OCI-LY7 (cell line): ENCODE results near the gene MSL1. TPM values are rescaled to one million over a fixed set of nuclear protein-coding genes. Genes with fewer than 3 reads are reported as not detected.

Experiments used
- BruUV-seq: library from RNA; stranded (reverse); fragments of 400-500 nt; replicated peaks from 2 replicates; lab custom pipeline; 2021; lab: Mats Ljungman, UMichigan
- CTCF ChIA-PET: fragments of 300-600 bp; sonication (Branson Sonifier 250); formaldehyde crosslinking; loops from one replicate; lab custom pipeline; 2022; ENCODE audit warnings: antibody characterized with exemption; ENCODE audit not compliant: unreplicated experiment; lab: Charles Lee
- POLR2A ChIA-PET: fragments of 300-600 bp; sonication (Branson Sonifier 250); formaldehyde crosslinking; loops from one replicate; lab custom pipeline; 2022; ENCODE audit warnings: antibody characterized with exemption; lab: Charles Lee
- DNase-seq: peaks from one replicate; pipeline ENCODE4 v3.0.0-alpha.2; 2015; ENCODE audit warnings: low spot score
- H2AFZ ChIP-seq: fragments of 200-600 bp; sonication (generic), shearing (Covaris generic); 2 replicates; pipeline ENCODE4 v1.6.1; 2014; ENCODE audit warnings: mild to moderate bottlenecking, antibody characterized with exemption, low read length, moderate library complexity
- H3K27ac ChIP-seq: fragments of 200-600 bp; sonication (generic); 2 replicates; pipeline ENCODE4 v1.5.1; 2014; ENCODE audit warnings: mixed run types, low read depth, mild to moderate bottlenecking, moderate library complexity, low read length, inconsistent platforms; ENCODE audit not compliant: poor library complexity, severe bottlenecking
- H3K36me3 ChIP-seq: fragments of 200-600 bp; sonication (generic); 2 replicates; pipeline ENCODE4 v1.6.1; 2014; ENCODE audit warnings: mild to moderate bottlenecking, antibody characterized with exemption, low read length, moderate library complexity, mixed read lengths; ENCODE audit not compliant: insufficient read depth
- H3K4me1 ChIP-seq: fragments of 200-600 bp; sonication (generic); 2 replicates; pipeline ENCODE4 v1.5.1; 2014; ENCODE audit warnings: mild to moderate bottlenecking, low read length; ENCODE audit not compliant: insufficient read depth, poor library complexity, severe bottlenecking
- H3K4me2 ChIP-seq: fragments of 200-600 bp; sonication (generic); 2 replicates; pipeline ENCODE4 v1.6.1; 2014; ENCODE audit warnings: mild to moderate bottlenecking, low read length
- H3K4me3 ChIP-seq: fragments of 200-600 bp; sonication (generic); 2 replicates; pipeline ENCODE4 v1.5.1; 2014; ENCODE audit warnings: mild to moderate bottlenecking, low read depth, low read length; ENCODE audit not compliant: poor library complexity, severe bottlenecking
- H3K79me2 ChIP-seq: fragments of 200-600 bp; sonication (generic); 2 replicates; pipeline ENCODE4 v1.6.1; 2016; ENCODE audit warnings: low read depth, mild to moderate bottlenecking, low read length, moderate library complexity, mixed read lengths; ENCODE audit not compliant: insufficient read depth
- H3K9me2 ChIP-seq: fragments of 200-600 bp; sonication (generic); 2 replicates; pipeline ENCODE4 v1.6.1; 2016; ENCODE audit warnings: mild to moderate bottlenecking, low read length, mixed read lengths; ENCODE audit not compliant: insufficient read depth
- H3K9me3 ChIP-seq: fragments of 200-600 bp; sonication (generic); 2 replicates; pipeline ENCODE4 v1.6.1; 2014; ENCODE audit warnings: mild to moderate bottlenecking, mixed run types, low read length, mixed read lengths
- H4K20me1 ChIP-seq: fragments of 200-600 bp; sonication (generic); 2 replicates; pipeline ENCODE4 v1.6.1; 2014; ENCODE audit warnings: mild to moderate bottlenecking, antibody characterized with exemption, low read length, moderate library complexity, mixed read lengths; ENCODE audit not compliant: insufficient read depth
- EZH2phosphoT487 ChIP-seq: fragments of 200-600 bp; sonication (generic); IDR thresholded peaks from 2 replicates; pipeline ENCODE4 v1.6.1; 2018; ENCODE audit warnings: low read depth, borderline replicate concordance, mild to moderate bottlenecking, mixed run types, antibody characterized with exemption, low read length, moderate library complexity, mixed read lengths
- intact Hi-C: fragments of 100-400 bp; cut with micrococcal nuclease; formaldehyde crosslinking; loops from one replicate; pipeline ENCODE4 v1.10.0; 2022; ENCODE audit not compliant: unreplicated experiment
- total RNA-seq, 2 experiments: library from RNA; depleted of rRNA in 1 of 2; stranded (reverse); fragments of >200 nt in 1 of 2; shearing (Covaris generic) in 1 of 2; gene quantifications; 2 replicates each; pipeline ENCODE4 v1.2.3, GENCODE V29; 2014 to 2022
- TF ChIP-seq, protein P1 (sequence below): fragments of 200-600 bp; sonication (generic); conservative IDR thresholded peaks from 2 replicates; pipeline ENCODE4 v1.5.1; 2014; ENCODE audit warnings: mild to moderate bottlenecking, antibody characterized with exemption, low read length, moderate library complexity, mixed read lengths

MSL1 gene
- total RNA-seq, 2 experiments from 2014 or later, result 95.4 to 97.2 TPM

DNA sequence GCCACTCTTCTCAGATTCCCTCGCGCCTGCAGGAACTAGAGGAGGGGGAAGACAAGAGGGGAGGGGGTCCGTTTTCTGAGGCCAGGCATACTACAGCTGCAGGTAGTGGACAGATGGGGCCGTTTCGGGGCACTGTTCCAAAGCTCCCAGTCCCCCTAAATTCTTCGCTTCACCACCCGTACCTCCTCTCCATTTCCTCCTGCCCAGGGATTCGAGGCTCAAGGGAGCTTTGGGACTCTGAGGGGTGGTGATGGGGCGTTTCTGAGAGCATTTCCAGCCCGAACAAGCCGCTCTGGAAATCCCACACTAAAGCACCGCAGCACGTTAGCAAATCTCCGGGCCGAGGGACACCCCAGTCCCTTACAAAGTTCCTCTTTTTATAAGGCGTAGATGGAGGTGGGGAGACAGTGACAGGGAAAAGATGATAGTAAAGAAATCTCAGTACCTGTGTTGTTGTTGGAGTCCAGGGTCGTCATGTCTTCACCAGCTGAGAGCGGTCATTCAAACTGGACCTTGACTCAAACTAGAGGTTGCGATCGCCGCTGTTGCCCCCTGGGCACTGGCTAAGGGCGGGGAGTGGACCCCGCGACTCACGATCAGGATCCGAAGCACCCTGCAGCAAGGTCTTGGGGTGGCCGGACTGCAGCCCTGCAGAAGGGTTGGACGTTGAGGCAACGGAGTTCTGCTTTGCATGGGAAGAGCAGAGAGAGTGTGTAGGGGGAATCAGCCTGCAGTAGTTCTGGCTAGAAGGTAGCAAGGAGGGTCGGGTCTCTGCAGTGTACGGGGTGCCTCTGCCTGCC, 22.0 kb upstream of the MSL1 start:
- Histone ChIP-seq H3K79me2 (peaks cover 16% of the 10 kb centered on the region; the same call in 1 of the 2 replicates), H3K36me3 (peaks cover 29% of the 10 kb centered on the region), H3K4me1 (peaks cover 53% of the 10 kb centered on the region), H3K4me2 (peak overlapping the region; percentile 98), H4K20me1 (no peaks in the 10 kb centered on the region), H3K27ac (peak overlapping the region; percentile 75), H3K9me3 (no peaks in the 10 kb centered on the region), H3K4me3 (peak overlapping the region; percentile 78), H3K9me2 (no peaks in the 10 kb centered on the region), H2AFZ (peak overlapping the region; percentile 82)
- TF ChIP-seq, protein P1, sequence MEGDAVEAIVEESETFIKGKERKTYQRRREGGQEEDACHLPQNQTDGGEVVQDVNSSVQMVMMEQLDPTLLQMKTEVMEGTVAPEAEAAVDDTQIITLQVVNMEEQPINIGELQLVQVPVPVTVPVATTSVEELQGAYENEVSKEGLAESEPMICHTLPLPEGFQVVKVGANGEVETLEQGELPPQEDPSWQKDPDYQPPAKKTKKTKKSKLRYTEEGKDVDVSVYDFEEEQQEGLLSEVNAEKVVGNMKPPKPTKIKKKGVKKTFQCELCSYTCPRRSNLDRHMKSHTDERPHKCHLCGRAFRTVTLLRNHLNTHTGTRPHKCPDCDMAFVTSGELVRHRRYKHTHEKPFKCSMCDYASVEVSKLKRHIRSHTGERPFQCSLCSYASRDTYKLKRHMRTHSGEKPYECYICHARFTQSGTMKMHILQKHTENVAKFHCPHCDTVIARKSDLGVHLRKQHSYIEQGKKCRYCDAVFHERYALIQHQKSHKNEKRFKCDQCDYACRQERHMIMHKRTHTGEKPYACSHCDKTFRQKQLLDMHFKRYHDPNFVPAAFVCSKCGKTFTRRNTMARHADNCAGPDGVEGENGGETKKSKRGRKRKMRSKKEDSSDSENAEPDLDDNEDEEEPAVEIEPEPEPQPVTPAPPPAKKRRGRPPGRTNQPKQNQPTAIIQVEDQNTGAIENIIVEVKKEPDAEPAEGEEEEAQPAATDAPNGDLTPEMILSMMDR, result no peak
- no peak for TF ChIP-seq EZH2phosphoT487
- ChIA-PET CTCF (interaction anchor here (0.6 to 1.8 kb wide), 5 partner anchors 10 to 33 kb away, joined by 3 to 17 read pairs (median 3); no protein-coding TSS in a partner anchor), POLR2A (interaction anchor here (0.9 to 4.8 kb wide), 7 partner anchors 10 to 1198 kb away, joined by 3 to 52 read pairs (median 5); partner anchors contain the start of gene MED24)
- DNase-seq, result no peak
- intact Hi-C loops, result no loop called here
- BruUV-seq, result TSS peak; percentile 93

DNA sequence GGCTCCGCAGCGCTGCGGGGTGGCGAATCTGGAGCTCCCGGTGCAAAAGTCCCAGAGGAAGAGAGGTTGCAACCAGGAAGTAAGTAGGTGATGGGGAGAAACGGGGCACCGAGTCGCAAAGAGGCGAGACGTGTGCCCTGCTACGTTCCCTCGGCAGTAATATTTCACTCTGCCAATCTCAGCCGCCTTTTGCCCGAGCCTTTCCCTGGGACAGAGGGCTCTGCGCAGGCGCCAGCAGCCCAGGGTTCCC, 21.4 kb upstream of the MSL1 start, which contains the start of gene NR1D1:
Gene NR1D1 (minus strand): TSS at position 171 of the 250 bp plus-strand sequence. CDS start 495 bp downstream, outside the sequence.
- peaks cover 56% of the 10 kb centered on the region for H3K4me1 ChIP-seq
- no peaks in the 10 kb centered on the region for H3K9me3 ChIP-seq
- H3K79me2 ChIP-seq, result peaks cover 16% of the 10 kb centered on the region; the same call in 1 of the 2 replicates
- peak within 1 kb of the TSS; percentile 98 for H3K4me2 ChIP-seq
- CTCF ChIA-PET, result interaction anchor here (0.6 to 1.8 kb wide), 6 partner anchors 9 to 33 kb away, joined by 3 to 17 read pairs (median 3); no protein-coding TSS in a partner anchor
- H3K9me2 ChIP-seq, result no peaks in the 10 kb centered on the region
- H3K27ac ChIP-seq, result peak within 1 kb of the TSS; percentile 75
- TF ChIP-seq, protein P1, result no peak
- TF ChIP-seq EZH2phosphoT487, result no peak
- H3K4me3 ChIP-seq, result peak within 1 kb of the TSS; percentile 78
- no peaks in the 10 kb centered on the region for H4K20me1 ChIP-seq
- intact Hi-C loops, result no loop called here
- DNase-seq, result no peak
- no TSS peak for BruUV-seq
- peaks cover 23% of the 10 kb centered on the region for H3K36me3 ChIP-seq
- POLR2A ChIA-PET, result interaction anchor here (0.6 to 4.8 kb wide), 7 partner anchors 9 to 1198 kb away, joined by 3 to 52 read pairs (median 6); partner anchors contain the start of gene MED24
- H2AFZ ChIP-seq, result peak within 1 kb of the TSS; percentile 82
